Astrocyte of the spinal cord (primary cell): ENCODE data around the gene WDR37.

ENCODE experiments used
- DNase-seq: peaks from one replicate; pipeline ENCODE4 v3.0.0; 2011; ENCODE audit warnings: low read depth, low spot score
- H3K4me3 ChIP-seq: 2 replicates; pipeline ENCODE4 v1.5.1; 2011; ENCODE audit warnings: low read depth, mild to moderate bottlenecking, low read length, moderate library complexity
- in situ Hi-C: cut with HindIII; loops from 2 replicates; pipeline ENCODE4 v1.10.0; 2017; ENCODE audit warnings: low sequenced_read_pairs
- TF ChIP-seq, protein P1 (sequence below): IDR thresholded peaks from 2 replicates; pipeline ENCODE4 v1.5.1; 2012; ENCODE audit warnings: low read depth, mild to moderate bottlenecking, low read length, inconsistent platforms

The WDR37 gene

DNA sequence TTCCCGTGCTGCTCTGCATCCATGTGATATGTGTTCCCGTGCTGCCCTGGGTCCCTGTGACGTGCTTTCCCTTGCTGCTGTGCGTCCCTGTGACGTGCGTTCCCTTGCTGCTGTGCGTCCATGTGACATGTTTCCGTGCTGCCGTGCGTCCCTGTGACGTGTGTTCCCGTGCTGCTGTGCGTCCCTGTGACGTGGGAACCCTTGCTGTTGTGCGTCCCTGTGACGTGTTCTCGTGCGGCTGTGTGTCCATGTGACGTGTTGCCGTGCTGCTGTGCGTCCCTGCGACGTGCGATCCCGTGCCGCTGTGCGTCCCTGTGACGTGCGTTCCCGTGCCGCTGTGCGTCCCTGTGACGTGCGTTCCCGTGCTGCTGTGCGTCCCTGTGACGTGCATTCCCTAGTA is 45.8 kb downstream of the WDR37 start:
- TF ChIP-seq, protein P1, sequence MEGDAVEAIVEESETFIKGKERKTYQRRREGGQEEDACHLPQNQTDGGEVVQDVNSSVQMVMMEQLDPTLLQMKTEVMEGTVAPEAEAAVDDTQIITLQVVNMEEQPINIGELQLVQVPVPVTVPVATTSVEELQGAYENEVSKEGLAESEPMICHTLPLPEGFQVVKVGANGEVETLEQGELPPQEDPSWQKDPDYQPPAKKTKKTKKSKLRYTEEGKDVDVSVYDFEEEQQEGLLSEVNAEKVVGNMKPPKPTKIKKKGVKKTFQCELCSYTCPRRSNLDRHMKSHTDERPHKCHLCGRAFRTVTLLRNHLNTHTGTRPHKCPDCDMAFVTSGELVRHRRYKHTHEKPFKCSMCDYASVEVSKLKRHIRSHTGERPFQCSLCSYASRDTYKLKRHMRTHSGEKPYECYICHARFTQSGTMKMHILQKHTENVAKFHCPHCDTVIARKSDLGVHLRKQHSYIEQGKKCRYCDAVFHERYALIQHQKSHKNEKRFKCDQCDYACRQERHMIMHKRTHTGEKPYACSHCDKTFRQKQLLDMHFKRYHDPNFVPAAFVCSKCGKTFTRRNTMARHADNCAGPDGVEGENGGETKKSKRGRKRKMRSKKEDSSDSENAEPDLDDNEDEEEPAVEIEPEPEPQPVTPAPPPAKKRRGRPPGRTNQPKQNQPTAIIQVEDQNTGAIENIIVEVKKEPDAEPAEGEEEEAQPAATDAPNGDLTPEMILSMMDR, result no peak
- DNase-seq, result no peak
- H3K4me3 ChIP-seq, result no peak overlapping the region
- in situ Hi-C loops, result no loop called here

DNA sequence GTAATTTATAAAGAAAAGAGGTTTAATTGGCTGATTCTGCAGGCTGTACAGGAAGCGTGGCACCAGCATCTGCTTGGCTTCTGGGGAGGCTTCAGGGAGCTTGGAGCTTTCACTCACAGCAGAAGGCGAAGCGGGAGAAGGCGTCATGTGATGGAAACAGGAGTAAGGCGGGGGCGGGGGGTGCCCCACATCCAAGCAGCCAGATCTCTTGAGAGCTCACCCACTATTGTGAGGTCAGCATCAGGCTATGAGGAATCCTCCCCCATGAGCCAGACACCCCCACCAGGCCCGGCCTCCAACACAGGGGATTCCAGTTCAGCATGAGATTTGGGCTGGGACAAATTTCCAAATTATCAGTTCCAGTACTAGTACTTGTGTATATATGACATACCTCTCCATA is 46.2 kb downstream of the WDR37 start:
- TF ChIP-seq, protein P1, result no peak
- no peak overlapping the region for H3K4me3 ChIP-seq
- in situ Hi-C loops, result no loop called here
- DNase-seq, result no peak

DNA sequence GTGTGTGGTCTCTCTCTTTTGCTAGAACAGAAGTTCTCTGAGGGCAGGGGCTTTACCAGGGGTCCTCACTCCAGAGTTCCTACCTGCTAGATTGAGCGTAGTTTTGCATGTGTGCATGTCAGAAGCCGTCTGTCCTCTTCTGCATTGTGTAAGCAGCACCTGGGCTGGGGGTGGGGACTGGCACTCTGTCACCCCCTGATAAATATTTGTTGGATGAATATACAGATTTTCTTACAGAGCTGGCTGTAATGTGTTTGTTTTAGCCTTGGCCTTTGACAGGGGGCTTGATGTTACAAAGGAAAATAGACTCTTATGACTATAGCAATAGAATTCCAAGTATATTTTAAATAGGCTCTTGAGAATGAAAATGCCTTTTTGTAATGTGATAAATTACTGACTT is 46.6 kb downstream of the WDR37 start:
- peak; percentile 24 for DNase-seq
- in situ Hi-C loops, result no loop called here
- TF ChIP-seq, protein P1, result no peak
- no peak overlapping the region for H3K4me3 ChIP-seq

DNA sequence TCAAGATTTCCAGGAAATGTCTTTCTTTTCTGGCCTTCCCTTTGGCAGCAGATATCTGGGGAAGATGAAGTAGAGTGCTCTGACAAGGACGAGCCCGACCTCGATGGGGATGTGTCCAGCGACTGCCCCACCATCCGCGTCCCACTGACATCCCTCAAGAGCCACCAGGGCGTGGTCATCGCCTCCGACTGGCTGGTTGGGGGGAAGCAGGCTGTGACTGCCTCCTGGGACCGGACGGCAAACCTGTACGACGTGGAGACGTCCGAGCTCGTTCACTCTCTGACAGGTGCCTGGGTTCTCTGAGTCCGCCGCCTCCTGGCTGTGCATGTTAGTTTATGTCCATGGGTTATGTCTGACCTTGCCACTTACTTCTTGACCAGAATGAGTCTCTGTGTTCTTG is 47.4 kb downstream of the WDR37 start:
- TF ChIP-seq, protein P1, result no peak
- in situ Hi-C loops, result no loop called here
- no peak overlapping the region for H3K4me3 ChIP-seq
- no peak for DNase-seq

DNA sequence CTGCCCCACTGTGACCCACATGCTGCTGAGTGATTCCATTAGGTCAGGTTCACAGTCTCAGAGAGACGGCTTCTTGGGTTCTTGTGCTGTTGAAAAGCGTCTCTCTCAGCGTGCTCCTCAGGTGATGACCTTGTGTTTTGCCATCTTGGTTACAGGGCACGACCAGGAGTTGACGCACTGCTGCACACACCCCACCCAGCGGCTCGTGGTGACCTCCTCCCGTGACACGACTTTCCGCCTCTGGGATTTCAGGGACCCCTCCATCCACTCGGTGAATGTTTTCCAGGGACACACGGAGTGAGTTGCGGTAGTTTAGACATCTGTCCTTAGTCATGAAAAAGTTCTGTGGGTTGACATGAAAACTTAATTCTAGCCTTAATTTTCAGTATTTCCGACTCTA is 48.8 kb downstream of the WDR37 start:
- TF ChIP-seq, protein P1, result no peak
- in situ Hi-C loops, result no loop called here
- DNase-seq, result no peak

DNA sequence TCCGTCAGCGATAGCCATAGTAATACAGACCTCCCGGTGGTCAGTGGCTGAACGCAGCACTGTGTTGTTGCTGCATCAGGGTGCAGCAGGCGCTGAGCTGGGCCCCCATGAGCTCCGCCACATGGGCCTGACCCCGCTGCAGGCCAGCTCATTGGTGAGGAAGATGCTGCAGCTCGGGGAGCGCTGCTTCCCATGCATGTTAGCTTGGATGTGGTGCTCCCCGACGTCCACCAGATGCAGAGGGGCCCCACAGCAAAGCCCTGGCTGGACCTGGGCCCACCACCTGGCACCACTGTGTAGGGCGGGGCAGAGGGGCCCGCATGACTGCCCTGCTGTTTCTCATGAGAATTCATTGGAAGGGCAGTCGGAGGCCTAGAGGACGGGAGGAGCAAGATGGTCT is 50.8 kb downstream of the WDR37 start:
- TF ChIP-seq, protein P1, result no peak
- no peak overlapping the region for H3K4me3 ChIP-seq
- DNase-seq, result no peak
- in situ Hi-C loops, result no loop called here

More for the DNA sequence above, 48.8 kb downstream of the WDR37 start:
- no peak overlapping the region for H3K4me3 ChIP-seq

DNA sequence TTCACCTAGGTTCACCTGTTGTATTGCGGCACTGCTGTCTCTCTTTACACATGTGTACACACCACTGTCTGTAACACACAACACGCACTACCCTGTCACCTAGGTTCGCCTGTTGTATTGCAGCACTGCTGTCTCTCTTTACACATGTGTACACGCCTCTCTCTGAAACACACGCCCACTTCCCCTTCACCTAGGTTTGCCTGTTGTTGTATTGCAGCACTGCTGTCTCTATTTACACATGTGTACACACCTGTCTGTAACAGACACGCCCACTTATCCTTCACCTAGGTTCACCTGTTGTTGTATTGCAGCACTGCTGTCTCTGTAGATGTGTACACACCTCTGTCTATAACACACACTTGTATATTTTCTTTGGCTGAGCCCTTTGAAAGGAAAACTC is 51.5 kb downstream of the WDR37 start:
- no peak overlapping the region for H3K4me3 ChIP-seq
- TF ChIP-seq, protein P1, result no peak
- no peak for DNase-seq
- in situ Hi-C loops, result no loop called here
